ENCODE measurements around the gene MSANTD2. TPM values are rescaled to one million over a fixed set of nuclear protein-coding genes. Genes with fewer than 3 reads are reported as not detected.
A peak's percentile ranks its signal among the peaks of the same experiment; 100 is the strongest.

The MSANTD2 gene
- total and polyA plus RNA-seq, 9 of the 15 experiments (the other 6 are each of a cell fraction or from before 2014, with no cell fraction given): 1.3 to 9.9 (median 5.3) TPM

DNA sequence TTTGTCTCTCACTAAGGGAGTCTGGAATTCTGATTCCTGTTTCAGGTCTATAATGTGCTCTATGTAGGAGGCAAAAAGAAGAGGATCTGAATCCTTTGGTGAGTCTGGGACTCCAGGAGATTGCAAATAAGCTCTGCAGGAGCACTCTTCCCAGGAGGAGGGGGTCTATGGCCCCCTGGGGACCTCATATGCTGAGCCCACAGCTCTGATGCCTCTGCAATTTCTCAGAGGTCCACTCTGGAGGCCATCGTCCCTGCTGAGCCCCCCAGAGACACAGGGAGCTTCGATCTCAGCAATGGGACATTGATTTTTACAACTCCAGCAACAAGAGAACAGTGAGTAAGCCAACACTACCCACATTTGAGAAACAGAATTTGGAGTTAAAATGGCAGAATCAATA lies 80.7 kb downstream of the MSANTD2 start:
- Histone ChIP-seq H3K27ac (ENCODE audit: extremely low read depth, low read depth, low read length) (no peak overlapping the region), H3K4me1 (replicated peaks in 1 of 2; ENCODE audit: control insufficient read depth in 2 of 2, insufficient read depth in 2 of 2, low read length in 2 of 2) (peaks cover 0 to 7% of the 10 kb centered on the region in 2 experiments; a peak in 1 of 5 replicates), H3K36me3 (ENCODE audit: control insufficient read depth, insufficient read depth, low read length) (no peaks in the 10 kb centered on the region), H3K9me1 (ENCODE audit: control insufficient read depth, insufficient read depth, low read length) (no peaks in the 10 kb centered on the region), H4K20me1 (replicated peaks; ENCODE audit: control insufficient read depth, insufficient read depth, low read length) (0 out of 2 replicates have a peak, but pooled peaks cover 2% of the 10 kb centered on the region), H2AFZ (ENCODE audit: low read depth, low read length) (no peak overlapping the region), H3K4me2 (ENCODE audit: insufficient read depth, low read length) (no peak overlapping the region), H3K4me3 (no peak overlapping the region), H3K27me3 (ENCODE audit: control insufficient read depth in 2 of 2, insufficient read depth in 2 of 2, low read length in 2 of 2) (peaks cover 60 to 71% of the 10 kb centered on the region in 2 experiments), H3K9ac (ENCODE audit: insufficient read depth in 1 of 2, low read depth in 2 of 2, low read length in 2 of 2) (no peak overlapping the region), H3K79me2 (ENCODE audit: control insufficient read depth, insufficient read depth, low read length) (no peaks in the 10 kb centered on the region), H3K9me3 (replicated peaks; ENCODE audit: control insufficient read depth, insufficient read depth, low read depth, low read length) (no peaks in the 10 kb centered on the region)
- POLR2A ChIA-PET: interaction anchor here (0.6 kb wide), 2 partner anchors 20 to 34 kb away, joined by 3 read pairs; partner anchors contain the start of gene NRGN
- no TSS peak for BruUV-seq (replicated peaks)
- no peak for ATAC-seq
- no peak for FAIRE-seq
- DNase-seq (ENCODE audit: extremely low read depth in 1 of 4, low spot score in 3 of 4): no peak
- CTCF ChIA-PET (ENCODE audit: low intra/inter-chr PET ratio): no interaction called here
- 4% methylated on average over 2 of the region's 2 CpGs for WGBS (ENCODE audit: insufficient coverage, low coverage, missing lambda C conversion rate)
- intact Hi-C loops (cut with micrococcal nuclease) (no loop called here), in situ Hi-C loops (cut with MboI) (no loop called here)
- no peak for TF ChIP-seq MAFG (tag; conservative IDR thresholded peaks at IDR 0.05)
- TF ChIP-seq LCOR (CRISPR knock-in tag; IDR thresholded peaks at IDR 0.05): no peak
- no peak for TF ChIP-seq EGR1 (conservative IDR thresholded peaks at IDR 0.05)
- TF ChIP-seq MEF2D (tag; conservative IDR thresholded peaks at IDR 0.05; ENCODE audit: low read depth): no peak
- no peak for TF ChIP-seq MCM5 (IDR thresholded peaks at IDR 0.05; ENCODE audit: low read depth)
- no peak for TF ChIP-seq ZNF133 (CRISPR knock-in tag; IDR thresholded peaks at IDR 0.05)
- no peak for TF ChIP-seq TEAD1 (CRISPR knock-in tag; IDR thresholded peaks at IDR 0.05)
- no peak for TF ChIP-seq ZNF695 (CRISPR knock-in tag; IDR thresholded peaks at IDR 0.05)

DNA sequence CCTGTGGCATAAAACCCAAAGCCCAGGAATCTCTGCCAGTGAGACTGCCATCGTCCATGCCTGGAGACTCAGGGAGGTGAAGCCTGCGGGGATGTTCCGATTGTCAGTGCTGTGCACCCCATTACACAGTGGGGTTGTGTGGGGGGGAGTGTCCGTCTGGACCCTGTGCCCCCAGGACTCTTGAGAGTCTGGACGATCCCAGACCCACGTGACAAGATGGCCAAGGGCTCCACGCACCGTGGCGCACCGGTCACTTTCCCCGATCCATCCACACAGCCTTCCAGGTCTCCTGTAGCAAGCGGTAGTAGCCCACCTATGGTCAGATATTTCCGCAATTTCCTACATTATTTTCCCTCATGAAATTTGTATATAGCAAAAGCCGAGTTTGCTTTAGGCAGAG lies 81.4 kb downstream of the MSANTD2 start:
- H2AFZ ChIP-seq (ENCODE audit: low read depth, low read length): no peak overlapping the region
- BruUV-seq (replicated peaks): no TSS peak

More for the DNA sequence above, 81.4 kb downstream of the MSANTD2 start:
- intact Hi-C loops (cut with micrococcal nuclease) (no loop called here), in situ Hi-C loops (cut with MboI) (no loop called here)
- H3K79me2 ChIP-seq (ENCODE audit: control insufficient read depth, insufficient read depth, low read length): no peaks in the 10 kb centered on the region
- peaks cover 58 to 70% of the 10 kb centered on the region in 2 experiments for H3K27me3 ChIP-seq (ENCODE audit: control insufficient read depth in 2 of 2, insufficient read depth in 2 of 2, low read length in 2 of 2)
- H3K4me1 ChIP-seq (replicated peaks in 1 of 2; ENCODE audit: control insufficient read depth in 2 of 2, insufficient read depth in 2 of 2, low read length in 2 of 2): peaks cover 0 to 7% of the 10 kb centered on the region in 2 experiments; a peak in 1 of 5 replicates
- no peak overlapping the region for H3K27ac ChIP-seq (ENCODE audit: extremely low read depth, low read depth, low read length)
- DNase-seq (ENCODE audit: extremely low read depth in 1 of 4, low spot score in 3 of 4) (no peak), FAIRE-seq (no peak), ATAC-seq (no peak)
- ChIA-PET POLR2A (no interaction called here), CTCF (ENCODE audit: low intra/inter-chr PET ratio) (no interaction called here)
- H4K20me1 ChIP-seq (replicated peaks; ENCODE audit: control insufficient read depth, insufficient read depth, low read length): no peaks in the 10 kb centered on the region
- H3K9ac ChIP-seq (ENCODE audit: insufficient read depth in 1 of 2, low read depth in 2 of 2, low read length in 2 of 2): no peak overlapping the region
- H3K9me3 ChIP-seq (replicated peaks; ENCODE audit: control insufficient read depth, insufficient read depth, low read depth, low read length): no peaks in the 10 kb centered on the region
- WGBS (ENCODE audit: insufficient coverage, low coverage, missing lambda C conversion rate): 8% methylated on average over 14 of the region's 14 CpGs
- no peaks in the 10 kb centered on the region for H3K36me3 ChIP-seq (ENCODE audit: control insufficient read depth, insufficient read depth, low read length)
- no peak overlapping the region for H3K4me3 ChIP-seq
- TF ChIP-seq, protein P1, sequence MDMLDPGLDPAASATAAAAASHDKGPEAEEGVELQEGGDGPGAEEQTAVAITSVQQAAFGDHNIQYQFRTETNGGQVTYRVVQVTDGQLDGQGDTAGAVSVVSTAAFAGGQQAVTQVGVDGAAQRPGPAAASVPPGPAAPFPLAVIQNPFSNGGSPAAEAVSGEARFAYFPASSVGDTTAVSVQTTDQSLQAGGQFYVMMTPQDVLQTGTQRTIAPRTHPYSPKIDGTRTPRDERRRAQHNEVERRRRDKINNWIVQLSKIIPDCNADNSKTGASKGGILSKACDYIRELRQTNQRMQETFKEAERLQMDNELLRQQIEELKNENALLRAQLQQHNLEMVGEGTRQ (CRISPR knock-in tag; IDR thresholded peaks at IDR 0.05): peak; percentile 8; the same call in 1 of the 2 replicates
- no peak for TF ChIP-seq PML (IDR thresholded peaks at IDR 0.05; ENCODE audit: low read length)
- H3K9me1 ChIP-seq (ENCODE audit: control insufficient read depth, insufficient read depth, low read length): no peaks in the 10 kb centered on the region
- no peak overlapping the region for H3K4me2 ChIP-seq (ENCODE audit: insufficient read depth, low read length)
